Kidney tubule cell (primary cell): ENCODE data around the gene NUMA1.

Experiments used
- DNase-seq: peaks from one replicate; pipeline ENCODE4 v3.0.0-alpha.2; 2018; ENCODE audit warnings: low spot score

Gene NUMA1

DNA sequence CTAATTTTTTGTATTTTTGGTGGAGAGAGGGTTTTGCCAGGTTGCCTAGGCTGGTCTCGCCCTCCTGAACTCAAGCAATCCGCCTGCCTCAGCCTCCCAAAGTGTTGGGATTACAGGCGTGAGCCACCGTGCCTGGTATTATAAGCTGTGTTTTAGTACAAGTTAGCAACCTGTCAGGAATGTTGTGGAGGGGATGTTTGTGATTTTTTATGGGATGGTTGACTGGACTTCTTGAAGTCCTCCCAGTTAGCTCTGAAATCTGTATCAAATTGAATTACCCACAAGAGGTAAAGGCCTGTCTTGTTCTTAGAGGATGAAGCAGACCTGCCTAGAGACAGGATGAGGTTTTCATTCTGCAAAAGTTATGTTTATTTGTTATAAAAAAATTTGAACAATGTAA lies 115.7 kb downstream of the NUMA1 start:
- peak; percentile 66 for DNase-seq

DNA sequence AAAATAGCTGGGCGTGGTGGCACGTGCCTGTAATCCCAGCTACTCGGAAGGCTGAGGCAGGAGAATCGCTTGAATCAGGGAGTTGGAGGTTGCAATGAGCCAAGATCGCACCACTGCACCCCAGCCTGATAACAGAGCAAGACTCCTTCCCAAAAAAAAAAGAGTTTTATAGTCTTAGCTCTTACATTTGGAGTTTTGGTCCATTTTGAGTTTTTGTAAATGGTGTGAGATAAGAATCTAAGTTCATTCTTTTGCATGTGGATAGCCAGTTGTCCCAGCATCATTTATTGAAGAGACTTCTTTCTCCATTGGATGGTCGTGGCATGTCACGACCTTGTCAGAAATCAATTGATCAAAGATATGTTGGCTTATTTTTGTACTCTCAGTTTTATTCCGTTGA lies 116.9 kb downstream of the NUMA1 start:
- DNase-seq: no peak

DNA sequence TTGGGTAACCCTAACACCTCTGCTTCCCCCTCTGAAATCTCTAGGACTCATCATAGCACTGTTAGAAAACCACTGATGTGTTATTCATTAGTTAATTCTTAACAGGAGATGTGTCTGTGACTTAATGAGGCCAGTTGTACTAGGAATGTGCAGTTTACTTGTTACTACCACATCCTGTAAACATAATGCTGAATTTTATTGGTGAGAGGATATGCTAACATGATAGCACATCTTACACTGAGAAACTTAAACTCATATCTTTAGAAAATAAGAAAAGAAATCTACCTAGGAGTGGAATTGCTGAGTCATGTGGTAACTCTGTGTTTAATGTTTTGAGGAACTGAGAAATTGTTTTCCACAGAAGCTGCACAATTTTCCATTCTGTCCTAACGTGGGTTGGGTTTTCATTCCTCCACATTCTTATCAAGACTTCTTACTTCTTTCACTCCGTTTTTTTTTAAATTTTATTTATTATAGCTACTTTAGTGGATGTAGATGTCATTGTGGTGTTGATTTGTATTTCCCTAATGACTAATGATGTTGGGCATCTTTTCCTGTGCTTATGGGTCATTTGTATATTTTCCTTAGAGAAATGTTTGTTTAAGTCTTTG lies 117.8 kb downstream of the NUMA1 start:
- DNase-seq: peak; percentile 90

DNA sequence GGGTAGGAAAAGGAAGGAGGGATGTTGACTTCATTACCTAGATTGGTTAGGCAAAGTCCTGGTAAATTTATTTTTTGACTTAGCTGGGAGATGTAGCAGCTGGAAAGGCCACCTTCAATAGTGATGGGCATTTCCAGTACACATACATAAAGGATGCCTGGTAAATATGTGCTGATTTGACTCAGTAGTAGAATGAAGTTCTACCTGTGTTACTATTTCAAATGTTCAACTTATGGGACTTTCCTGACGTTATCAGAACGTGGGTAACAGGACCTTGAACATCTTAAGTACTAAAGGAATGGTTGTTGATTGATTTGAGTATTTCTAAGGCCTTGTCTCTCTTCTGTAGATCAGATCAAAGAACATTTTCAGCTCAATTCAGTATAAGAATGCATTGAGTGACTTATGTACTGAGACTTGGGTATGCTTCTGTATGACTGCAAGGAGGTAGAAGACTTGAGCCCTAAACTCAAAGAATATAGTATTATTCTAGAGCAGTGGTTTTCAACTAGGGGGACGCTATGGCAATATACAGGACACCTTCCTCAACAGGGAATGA lies 124.4 kb downstream of the NUMA1 start:
- DNase-seq: no peak
